Measurements from ENCODE around the gene SERGEF.

DNA sequence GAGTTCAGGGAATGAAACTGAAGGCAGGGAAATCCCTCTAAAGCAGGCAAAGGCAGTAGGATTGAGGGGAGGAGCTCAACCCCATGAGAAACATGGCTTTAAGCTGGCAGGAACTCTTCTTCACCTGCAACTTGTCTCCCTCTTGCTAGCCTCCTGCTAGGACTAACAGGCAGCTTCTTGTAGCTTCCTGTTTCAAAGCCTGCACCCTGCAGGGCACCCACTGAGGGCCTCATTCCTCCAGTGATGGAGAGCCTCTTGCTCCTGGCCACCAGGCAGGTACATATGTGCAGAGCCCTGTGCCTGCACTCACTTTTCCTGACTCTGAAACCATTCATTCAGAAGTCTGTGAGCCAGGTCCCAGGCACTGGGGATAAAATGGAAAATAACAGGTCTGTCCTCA is 137.0 kb downstream of the SERGEF start:
- TF ChIP-seq POLR2A (IDR thresholded peaks at IDR 0.05; ENCODE audit: low read depth, low read length) (no peak), TAF1 (IDR thresholded peaks at IDR 0.05; ENCODE audit: low read depth, low read length) (no peak)
